Embryonic facial prominence (tissue), 1 donor: ENCODE data around the gene CDH23.
"Not testable (repeated sequence)": the region's sequence is repeated elsewhere in the genome, so short reads cannot be mapped to it uniquely, and the experiment has no call there.

Experiments used
- DNase-seq: peaks from one replicate; pipeline ENCODE4 v3.0.0-alpha.2; 2016; ENCODE audit errors: extremely low spot score

The CDH23 gene

DNA sequence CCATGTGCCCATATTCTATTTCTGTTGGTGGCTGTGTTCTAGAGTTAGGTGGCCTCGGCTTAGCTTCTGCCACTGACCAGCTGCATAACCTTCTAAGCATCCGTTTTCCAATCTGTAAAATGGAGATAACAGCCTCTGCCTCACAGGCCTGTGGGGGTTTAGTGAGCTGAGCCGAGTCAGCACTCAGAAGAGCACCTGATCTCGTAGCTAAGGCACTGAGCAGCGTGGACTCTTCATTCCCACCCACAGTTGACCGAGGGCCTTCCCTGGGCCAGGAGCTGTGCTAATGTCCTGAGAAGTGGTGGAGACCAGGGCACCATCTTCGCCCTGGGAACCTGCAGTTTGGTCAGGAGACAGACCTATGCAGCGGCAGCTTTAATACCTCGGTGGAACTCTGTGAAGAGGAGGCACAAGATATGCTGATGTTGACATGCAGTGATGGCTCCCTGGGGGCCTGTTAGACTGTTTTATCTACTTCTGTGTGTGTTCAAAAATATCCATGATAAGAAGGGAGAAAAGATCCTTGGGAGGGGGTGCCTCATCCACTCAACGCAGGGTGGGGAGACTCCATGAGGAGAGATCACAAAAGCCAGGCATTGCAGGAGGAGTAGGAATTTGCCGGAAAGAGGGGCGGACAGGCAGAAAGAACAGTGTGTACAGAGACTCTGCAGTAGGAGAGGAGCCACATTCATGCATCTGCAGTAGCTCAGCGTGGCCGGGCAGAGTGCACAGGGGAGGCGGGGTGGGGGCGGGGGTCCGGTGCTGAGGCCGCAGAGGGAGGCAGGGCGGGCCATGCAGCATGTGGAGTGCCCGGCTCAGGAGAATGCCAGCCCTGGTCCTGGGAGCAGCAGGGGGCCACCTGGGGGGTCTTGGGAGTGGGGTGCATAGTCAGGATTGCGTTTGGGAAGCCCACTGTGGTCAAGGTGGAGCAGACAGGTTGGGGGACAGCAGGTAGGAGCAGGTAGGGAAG is 186.1 kb downstream of the CDH23 start:
- DNase-seq, result no peak

DNA sequence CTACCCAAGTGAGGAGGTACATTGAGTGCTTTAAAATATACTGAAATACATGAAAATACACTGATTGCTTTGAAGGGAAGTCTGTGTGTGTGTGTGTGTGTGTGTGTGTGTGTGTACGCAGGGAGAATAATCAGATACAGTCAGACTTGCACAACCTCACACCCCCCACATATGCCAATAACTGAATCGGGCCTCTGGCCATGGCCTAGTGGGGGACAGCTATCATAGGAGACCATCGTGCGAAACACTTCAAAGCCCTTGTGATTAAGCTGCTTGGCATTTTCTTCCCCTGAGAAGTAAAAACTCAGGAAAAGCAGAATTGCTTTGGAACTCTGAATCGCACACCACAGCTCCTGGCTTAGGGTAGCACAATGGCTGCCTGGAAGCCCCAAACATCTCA is 187.7 kb downstream of the CDH23 start:
- no peak for DNase-seq

DNA sequence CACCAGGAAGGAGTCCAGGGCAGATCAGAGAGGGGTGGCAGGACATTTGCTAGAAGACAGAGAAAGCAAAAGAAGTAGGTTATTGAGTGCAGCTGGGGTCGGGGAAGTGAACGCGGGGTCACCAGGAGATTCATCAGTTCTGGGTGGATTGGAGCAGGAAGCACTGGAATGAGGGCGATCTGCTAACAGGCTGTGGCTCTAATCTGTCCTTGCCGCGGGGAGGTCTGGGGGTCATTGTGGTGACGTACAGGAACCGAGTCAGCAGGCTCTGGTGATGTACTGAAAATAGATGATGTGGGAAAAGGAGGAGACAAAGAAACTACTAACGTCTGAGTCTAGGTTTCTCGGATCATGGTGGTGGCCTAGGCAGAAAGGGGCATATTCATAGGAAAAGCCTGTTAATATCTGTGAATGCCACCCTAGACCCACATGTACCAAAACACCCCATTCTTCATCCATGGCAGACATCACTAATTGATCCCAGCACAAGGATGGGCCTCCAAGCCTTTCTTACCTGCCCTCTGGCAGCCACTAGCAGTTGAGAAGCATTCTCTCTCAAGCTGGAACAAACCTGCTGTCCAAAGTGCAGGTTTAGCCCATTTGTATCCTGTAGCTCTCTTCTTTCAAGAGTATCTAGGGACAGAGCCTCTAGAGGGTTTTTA is 188.3 kb downstream of the CDH23 start:
- DNase-seq, result no peak

DNA sequence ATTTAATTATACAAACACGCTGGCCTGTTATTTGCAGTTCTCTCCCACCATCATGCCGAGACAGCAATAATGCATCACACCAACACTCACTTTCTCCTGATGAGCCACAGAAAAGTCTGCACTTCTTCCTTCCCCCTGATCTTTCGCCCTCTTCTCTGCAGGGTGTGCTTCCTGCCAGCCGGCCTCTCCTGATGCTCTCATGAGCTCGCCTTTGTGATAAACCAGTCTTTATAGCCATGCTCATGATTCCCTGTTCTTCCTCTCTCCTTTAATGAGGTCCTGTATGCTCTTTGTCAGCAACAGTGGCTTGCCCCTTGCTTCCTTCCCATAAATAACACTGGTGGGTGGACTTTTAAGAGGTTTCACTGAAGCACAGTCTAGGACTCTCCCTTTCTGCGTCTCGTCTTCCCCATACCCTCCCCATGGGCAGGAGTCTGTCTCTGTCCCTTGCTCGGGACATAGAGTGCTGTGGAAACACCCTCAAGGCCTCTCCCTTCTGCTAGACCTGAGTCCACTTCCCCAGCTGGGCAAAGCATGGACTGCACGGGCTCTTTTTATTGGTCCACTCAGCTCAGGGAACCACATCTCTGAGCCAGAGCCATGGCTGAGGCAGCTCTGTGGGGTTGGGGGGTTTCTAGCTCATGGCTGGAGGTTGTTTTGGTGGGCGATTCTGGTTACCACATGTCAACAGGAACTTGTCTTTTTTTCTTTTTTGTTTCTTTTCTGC is 189.0 kb downstream of the CDH23 start:
- no peak for DNase-seq

DNA sequence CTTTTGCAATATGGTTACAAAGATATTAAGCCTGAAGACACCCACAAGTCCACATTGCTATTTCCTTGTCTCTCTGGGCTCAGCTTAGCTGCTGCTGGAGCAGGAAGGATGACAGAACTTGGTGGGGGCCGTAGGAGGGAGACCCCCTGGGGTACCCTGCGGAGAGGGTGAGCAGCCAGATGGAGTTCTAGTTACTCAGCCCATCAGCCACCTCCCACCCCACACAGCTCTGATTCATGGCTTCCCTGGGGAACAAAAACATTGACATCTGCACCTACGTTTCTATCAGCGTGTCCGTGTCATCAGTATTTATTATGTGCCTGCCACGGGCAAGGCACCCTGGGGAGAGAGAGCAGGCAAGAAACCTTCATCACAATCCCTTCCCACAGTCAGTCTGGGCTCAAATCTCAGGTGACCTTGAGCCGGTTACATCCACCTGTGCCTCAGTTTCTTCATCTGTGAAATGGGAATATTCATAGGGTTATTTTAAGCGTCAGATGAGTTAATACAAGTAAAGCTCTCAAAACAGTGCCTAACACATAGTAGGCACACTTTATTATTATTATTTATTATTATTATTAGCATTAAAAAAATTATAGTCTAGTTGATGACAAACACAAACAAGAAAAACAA is 191.3 kb downstream of the CDH23 start:
- no peak for DNase-seq

DNA sequence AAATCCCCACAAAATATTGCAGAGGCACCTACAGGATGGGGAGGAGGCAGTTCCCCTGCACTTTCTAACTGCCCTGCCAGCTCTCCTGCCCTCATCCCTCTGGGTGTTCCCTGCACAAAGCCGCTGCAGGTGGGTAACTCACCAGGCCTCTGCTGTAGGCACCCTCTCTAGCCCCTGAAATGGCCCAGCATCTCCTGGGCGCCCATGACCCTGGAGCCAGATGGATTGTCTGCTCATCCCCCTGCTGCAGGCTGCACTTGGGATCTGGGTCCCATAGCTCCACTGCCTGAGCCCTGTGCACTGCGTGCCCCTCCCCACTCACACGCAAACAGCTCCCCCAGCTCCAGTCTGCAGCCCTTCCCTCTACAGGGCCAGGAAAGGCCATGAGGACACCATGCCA is 192.0 kb downstream of the CDH23 start:
- no peak for DNase-seq

DNA sequence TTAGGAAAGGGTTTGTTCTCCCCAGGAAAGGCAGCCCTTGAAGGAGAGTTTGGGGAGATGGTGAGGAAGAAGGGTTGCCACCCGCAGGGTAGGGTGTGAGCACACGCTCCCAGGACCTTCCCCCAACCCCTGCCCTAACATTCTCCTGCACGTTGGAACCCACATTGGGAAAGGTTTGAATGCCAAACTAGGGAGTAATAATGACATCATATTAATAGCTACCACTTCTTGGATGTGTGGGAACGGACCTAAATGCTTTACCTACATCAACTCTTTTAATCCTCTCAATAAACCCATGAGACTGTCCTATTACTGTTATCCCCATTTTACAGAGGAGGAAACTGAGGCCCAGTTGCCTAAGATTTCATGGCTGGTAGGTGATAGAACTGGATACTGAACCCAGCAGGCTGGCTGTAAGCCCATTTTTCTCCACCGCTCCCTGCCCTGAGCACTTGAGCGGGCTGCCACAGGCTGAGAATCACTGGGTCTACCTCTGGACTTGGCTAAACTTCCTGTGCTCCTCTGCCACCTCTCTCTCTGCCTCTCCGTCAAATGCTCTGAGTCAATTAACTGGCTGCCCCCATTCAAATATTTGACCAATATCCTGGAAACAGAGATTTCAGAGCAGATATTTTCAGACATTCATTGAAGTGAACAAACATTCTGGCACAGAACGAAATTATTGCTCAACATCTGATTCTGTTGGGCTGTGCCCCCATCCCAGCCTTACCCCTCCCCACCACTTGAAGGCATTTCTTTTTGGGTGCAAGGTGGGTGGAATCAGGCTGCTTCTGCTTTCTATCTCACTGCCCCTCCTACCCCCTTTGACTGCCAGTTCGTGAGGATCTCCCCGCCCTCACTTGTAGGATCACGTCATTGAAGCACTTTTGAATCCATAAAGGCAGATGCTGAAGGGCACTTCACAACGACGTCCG is 193.2 kb downstream of the CDH23 start:
- no peak for DNase-seq

DNA sequence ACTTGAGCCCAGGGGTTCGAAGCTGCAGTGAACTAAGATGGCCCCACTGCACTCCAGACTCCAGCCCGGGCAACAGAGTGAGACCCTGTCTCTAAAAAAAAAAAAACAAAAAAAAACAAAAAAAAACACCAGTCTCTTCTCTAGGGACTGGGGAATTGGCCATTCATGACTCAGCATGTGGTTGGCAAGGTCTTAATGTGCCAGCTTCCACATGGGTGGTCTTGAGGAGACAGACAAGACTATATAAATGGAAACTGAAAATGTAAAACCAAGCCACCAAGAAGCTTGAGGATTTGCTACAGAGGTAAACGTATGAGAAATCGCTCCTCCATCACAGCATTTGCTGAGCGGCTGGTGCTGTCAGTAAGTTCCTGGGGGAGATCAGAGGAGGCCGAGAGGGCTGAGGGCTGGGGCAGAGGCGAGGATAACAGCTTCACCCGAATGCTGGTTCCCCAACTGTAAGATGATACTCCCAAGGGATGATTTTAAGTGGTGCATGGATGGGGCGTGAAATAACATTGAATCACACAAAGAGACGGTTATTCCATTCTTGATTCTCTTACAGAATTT is 194.1 kb downstream of the CDH23 start:
- no peak for DNase-seq

DNA sequence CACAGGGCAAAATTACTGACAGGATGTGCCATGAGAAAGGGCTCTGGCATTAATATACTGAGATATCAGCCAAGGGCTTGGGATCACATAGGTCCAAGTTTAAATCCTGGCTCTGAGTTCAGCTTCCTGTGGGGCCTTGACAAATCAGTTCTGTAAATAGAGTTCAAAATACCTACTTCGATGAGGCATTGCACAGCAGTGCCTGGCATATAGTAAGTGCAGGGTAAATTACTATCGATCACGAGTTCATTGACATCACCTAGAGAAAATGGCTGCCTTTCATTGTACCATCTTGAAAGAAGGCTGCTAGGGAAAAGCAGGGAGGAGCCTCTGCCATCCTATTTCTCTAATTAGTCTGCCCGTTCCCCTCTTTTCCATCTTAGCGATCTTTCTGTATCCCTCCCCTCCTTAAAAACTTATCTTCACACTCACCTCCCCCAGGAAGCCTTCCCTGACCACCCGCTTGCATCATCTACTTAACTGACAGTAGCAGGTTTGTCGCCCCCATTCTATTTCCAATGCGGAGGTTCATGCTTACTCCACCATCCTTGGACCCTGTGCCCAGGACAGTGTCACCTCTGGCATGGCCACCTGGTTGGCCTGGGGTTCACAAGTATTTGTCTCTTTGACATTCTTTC is 198.3 kb downstream of the CDH23 start:
- no peak for DNase-seq

DNA sequence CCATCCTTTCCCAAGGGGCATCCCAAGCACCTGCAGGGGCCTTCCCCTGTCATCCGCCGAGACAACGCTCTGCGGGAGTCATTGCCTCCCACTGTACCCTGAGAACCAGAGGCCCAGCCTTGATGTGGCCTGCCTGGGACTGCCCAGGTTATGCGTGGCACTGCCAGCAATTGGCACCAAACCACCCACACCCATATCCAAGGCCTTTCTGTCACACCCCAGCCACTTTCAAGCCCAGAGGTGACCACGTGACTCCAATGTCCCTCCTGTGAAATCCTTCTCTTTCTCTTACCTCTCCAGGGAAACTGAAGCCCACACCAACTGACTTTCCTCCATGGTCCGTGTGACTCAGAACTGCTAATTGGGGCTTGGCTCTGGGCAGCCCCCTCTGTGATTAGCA is 198.9 kb downstream of the CDH23 start:
- no peak for DNase-seq

DNA sequence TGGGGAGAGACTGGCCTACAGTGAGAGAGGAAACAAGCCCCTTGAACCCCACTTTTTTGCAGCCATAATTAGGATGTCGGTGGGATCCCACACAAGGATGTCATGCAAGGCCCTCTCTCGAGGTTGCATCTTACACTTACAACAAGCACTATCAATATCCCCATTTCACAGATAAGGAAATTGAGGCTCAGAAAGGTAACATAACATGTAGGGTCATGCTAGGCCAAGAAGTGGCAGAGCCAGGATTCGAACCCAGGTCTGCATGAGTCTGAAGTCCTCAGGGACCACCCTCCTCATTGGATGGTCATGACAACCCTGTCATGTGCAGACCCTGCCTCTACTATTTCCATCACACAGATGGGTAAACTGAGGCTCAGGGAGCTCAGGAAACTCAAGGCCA is 199.4 kb downstream of the CDH23 start:
- DNase-seq, result no peak

DNA sequence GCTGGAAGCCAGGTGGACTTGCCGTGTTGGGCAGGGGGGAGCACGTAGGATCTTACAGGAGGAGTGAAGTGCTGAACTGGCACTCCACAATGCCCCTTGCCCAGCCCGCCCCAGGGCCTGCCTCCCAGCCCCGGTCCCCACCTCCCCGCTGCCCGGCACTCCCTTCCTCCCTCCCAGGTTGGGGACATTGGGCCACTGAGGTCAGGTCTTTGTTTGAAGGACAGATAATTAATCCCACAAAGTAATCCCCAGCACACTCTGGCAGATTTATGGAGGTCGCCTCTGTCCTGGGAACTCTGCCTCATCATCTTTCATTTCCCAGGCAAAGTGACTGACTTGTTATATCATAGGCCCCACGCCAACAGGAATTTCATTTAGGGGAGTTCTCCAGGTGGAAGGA is 200.0 kb downstream of the CDH23 start:
- DNase-seq, result no peak

DNA sequence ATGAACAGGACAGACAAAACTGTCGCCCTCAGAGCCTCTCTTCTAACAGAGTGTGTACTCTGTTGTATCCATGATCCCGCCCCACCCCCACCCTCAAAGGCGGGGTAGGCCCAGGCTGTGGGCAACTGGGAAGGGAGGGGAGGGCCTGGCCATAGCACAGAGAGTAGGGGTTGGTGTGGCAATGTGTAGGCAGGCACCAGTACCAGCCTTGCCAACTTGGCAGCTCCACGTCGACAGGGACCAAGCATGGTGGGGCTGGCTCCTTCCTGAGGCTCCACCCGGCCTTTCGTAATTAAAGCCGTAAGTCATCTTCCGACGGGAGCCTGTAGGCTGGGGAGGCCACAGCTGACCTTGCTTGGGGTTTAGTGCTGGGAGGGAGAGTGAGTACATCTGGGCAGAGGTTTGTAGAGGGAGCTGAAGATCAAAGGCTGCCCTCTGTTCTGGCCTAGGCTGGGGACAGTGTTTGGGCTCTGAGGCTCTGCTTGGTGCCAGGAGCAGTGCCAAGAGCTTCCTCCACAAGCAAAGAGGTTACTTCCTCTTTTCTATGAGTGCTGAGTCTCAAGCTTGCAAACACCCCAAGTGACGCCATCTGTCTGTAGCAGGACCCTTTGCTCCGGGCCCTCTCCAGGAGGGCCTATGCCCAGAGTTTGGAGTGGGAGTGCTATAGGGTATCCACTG is 201.2 kb downstream of the CDH23 start:
- DNase-seq, result no peak

DNA sequence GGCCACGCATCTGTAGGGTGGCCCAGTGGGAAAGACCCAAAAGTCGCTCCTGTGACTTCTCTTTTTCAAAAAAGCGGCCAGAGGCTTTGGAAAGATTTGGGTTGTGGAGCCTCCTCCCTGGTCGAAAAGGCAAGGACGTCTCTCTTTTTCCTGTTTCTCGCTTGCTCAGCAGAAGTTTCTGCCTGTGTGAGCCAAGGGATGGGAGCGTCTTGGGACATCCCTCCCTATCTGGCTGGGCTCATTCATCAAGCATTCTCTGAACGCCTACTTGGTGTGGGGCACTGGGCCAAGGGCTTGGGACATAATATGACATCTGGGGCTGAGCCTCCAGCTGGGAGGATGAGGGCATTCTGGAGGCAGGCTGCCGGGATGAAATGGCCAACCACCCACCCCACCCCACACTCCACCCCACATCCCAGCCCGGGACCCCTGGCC is 201.9 kb downstream of the CDH23 start:
- DNase-seq, result no peak

DNA sequence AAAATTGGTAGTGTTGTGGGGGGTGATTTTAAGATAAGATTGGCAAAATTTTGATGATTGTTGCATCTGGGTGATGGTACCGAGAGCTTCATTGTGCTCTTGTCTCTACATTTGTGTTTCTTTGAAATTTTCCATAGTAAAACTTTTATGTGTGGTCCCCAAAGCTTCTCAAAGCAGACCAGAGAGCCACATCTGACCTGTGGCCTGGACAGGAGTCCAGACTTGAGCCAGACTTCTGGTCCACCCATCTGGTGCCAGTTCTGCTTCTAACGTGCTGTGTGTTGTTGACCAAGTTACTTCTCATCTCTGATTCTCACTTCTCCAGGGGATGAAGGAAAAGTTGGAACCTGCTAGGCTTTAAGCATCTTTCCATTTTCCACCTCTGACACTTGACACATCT is 202.8 kb downstream of the CDH23 start:
- DNase-seq, result no peak

DNA sequence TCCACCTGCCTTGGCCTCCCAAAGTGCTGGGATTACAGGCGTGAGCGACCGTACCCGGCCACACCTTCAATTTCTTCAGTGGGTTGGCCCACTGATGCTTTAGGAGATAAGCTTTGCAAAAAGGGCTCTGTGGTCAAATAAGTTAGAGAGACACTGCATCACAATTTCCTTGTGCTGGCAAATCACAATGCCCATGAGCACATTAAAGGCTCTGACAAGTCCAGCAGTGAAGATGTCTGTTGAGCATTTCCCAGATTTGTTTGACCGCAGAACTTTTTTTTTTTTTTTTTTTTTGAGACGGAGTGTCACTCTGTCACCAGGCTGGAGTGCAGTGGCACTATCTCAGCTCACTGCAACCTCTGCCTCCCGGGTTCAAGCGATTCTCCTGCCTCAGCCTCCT is 203.5 kb downstream of the CDH23 start:
- not testable (repeated sequence) for DNase-seq

DNA sequence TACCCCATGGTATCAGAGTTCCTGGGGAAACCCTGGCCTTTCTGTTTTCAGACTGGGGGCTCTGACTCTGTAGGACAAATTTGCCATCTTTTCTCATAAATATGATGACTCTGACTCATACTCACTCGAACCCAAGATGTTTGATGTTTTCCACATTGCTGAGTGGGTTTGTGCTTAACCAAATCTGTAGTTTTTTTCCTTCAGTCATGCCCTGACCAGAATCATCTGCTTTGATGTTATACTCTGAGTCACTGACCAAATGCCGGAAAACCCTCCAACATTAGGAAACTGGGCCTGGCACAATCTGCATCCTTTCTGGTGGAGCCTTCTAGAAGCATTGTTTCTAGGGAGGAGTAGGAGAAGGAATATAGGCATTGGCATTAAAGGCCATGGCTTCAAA is 204.1 kb downstream of the CDH23 start:
- no peak for DNase-seq

DNA sequence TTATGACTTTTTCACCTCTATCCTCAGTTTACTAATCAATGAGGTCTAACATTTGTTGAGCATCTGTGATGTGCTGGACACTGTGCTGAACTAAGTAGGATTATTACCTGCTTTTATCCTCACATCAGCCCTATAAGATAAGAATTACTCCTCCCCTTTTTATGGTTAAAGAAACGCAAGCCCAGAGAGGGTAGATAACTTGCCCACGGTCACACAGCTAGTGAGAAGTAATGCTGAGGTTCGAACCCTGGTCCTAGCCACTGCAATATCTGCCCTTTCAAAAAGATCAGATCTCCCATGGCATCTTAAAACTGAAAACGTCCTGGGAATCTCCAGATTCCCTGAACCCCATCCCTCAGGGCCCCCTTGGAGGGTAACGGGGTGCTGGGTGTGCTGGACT is 204.6 kb downstream of the CDH23 start:
- no peak for DNase-seq

DNA sequence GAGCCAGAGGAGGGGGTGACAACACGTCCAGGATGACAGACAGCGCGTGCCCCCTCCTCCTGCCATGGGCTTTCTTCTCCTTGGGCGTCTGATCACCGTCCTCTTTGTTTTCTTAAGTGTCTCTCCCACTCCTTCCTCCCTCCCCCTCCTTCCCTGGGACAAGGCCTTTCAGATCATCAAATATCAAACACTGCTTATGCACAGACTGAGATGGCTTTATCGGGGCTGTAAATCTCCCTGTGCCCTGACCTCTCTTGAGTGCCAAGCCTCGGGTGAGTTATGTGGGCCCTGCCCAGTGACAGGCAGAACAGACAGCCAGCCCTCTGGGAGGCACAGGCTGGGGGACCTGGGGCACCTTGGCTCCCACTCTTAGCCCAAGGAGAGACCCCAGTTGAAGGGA is 206.4 kb downstream of the CDH23 start:
- no peak for DNase-seq
